Stimulated activated naive B cell treated with anti-CD40 and anti-IgM and Interleukin-4, amounts not matched to agents 10 μg/mL and 1 μg/mL and 100 μg/mL, for 72 hours (primary cell): ENCODE measurements around the gene SIGLEC7.
A peak's percentile ranks its signal among the peaks of the same experiment; 100 is the strongest.
"Not testable (repeated sequence)": the region's sequence is repeated elsewhere in the genome, so short reads cannot be mapped to it uniquely, and the experiment has no call there.

ENCODE experiments used
- ATAC-seq, 2 donors: fragments of 150-1000 bp; cut with Tn5 transposase; replicated peaks; 2 replicates each; pipeline ENCODE4 v1.10.0; 2021; ENCODE audit warnings: moderate library complexity in 1 of 2
- DNase-seq: peaks from one replicate; pipeline ENCODE4 v3.0.0; 2021
- H3K27ac Mint-ChIP-seq: one replicate; pipeline ENCODE4 v1.8.0; 2022; ENCODE audit warnings: mild to moderate bottlenecking, mixed read lengths
- H3K27me3 Mint-ChIP-seq, 2 donors: one replicate each; pipeline ENCODE4 v1.8.0; 2022; ENCODE audit warnings: mixed read lengths in 2 of 2
- H3K36me3 Mint-ChIP-seq, 2 donors: one replicate each; pipeline ENCODE4 v1.8.0; 2022; ENCODE audit warnings: mixed read lengths in 2 of 2, mild to moderate bottlenecking in 1 of 2
- H3K4me1 Mint-ChIP-seq, 2 donors: one replicate each; pipeline ENCODE4 v1.8.0; 2022; ENCODE audit warnings: mixed read lengths in 2 of 2, mild to moderate bottlenecking in 1 of 2
- H3K4me3 Mint-ChIP-seq, 2 donors: one replicate each; pipeline ENCODE4 v1.8.0; 2022; ENCODE audit warnings: mild to moderate bottlenecking in 2 of 2, mixed read lengths in 2 of 2, moderate library complexity in 1 of 2
- H3K9me3 Mint-ChIP-seq, 2 donors: one replicate each; pipeline ENCODE4 v1.8.0; 2022; ENCODE audit warnings: mixed read lengths in 2 of 2, mild to moderate bottlenecking in 1 of 2

Gene SIGLEC7

GRCh38 chr19:51137792-51138425 is 4.2 kb upstream of the SIGLEC7 start:
- Mint-ChIP-seq H3K9me3 (peaks cover 0 to 10% of the 10 kb centered on the region in 2 donors), H3K27ac (no peak overlapping the region), H3K4me3 (no peak overlapping the region), H3K27me3 (peaks cover 20 to 42% of the 10 kb centered on the region in 2 donors), H3K36me3 (peaks cover 3 to 7% of the 10 kb centered on the region in 2 donors), H3K4me1 (peaks cover 26 to 60% of the 10 kb centered on the region in 2 donors)
- ATAC-seq = no peak
- no peak for DNase-seq

- H3K4me1 Mint-ChIP-seq = peaks cover 26 to 60% of the 10 kb centered on the region in 2 donors
- H3K36me3 Mint-ChIP-seq = peaks cover 3 to 7% of the 10 kb centered on the region in 2 donors
- H3K27ac Mint-ChIP-seq = no peak overlapping the region
- DNase-seq (no peak), ATAC-seq (no peak)
- H3K4me3 Mint-ChIP-seq = no peak overlapping the region
- peaks cover 20 to 42% of the 10 kb centered on the region in 2 donors for H3K27me3 Mint-ChIP-seq
- peaks cover 0 to 10% of the 10 kb centered on the region in 2 donors for H3K9me3 Mint-ChIP-seq
Measured at GRCh38 chr19:51138549-51138979, 3.5 kb upstream of the SIGLEC7 start.

GRCh38 chr19:51139299-51140014 is 2.6 kb upstream of the SIGLEC7 start:
- no peak overlapping the region for H3K27ac Mint-ChIP-seq
- H3K4me1 Mint-ChIP-seq = peaks cover 26 to 59% of the 10 kb centered on the region in 2 donors
- peak overlapping the region in 1 of 2 donors; percentile 6 for H3K4me3 Mint-ChIP-seq
- no peak for DNase-seq
- ATAC-seq = peak; percentile 47 to 70
- peaks cover 3 to 7% of the 10 kb centered on the region in 2 donors for H3K36me3 Mint-ChIP-seq
- peaks cover 0 to 10% of the 10 kb centered on the region in 2 donors for H3K9me3 Mint-ChIP-seq
- peaks cover 29 to 44% of the 10 kb centered on the region in 2 donors for H3K27me3 Mint-ChIP-seq

- Mint-ChIP-seq H3K9me3 (peaks cover 0 to 2% of the 10 kb centered on the region in 2 donors), H3K27ac (no peak overlapping the region), H3K4me1 (peaks cover 26 to 50% of the 10 kb centered on the region in 2 donors), H3K27me3 (peaks cover 34 to 37% of the 10 kb centered on the region in 2 donors), H3K36me3 (peaks cover under 1 to 2% of the 10 kb centered on the region in 2 donors), H3K4me3 (no peak overlapping the region)
- ATAC-seq = no peak
- no peak for DNase-seq
Measured at GRCh38 chr19:51140441-51140840, 1.7 kb upstream of the SIGLEC7 start.

GRCh38 chr19:51141181-51141580 is 920 bp upstream of the SIGLEC7 start:
- no peak overlapping the region for H3K27ac Mint-ChIP-seq

GRCh38 chr19:51142809-51143475 is 841 bp downstream of the SIGLEC7 start:
- ATAC-seq, H3K4me3 Mint-ChIP-seq, H3K27ac Mint-ChIP-seq, DNase-seq, H3K9me3 Mint-ChIP-seq, H3K36me3 Mint-ChIP-seq: not testable (repeated sequence)
- peaks cover 15 to 27% of the 10 kb centered on the region in 2 donors for H3K4me1 Mint-ChIP-seq
- peaks cover 23 to 24% of the 10 kb centered on the region in 2 donors for H3K27me3 Mint-ChIP-seq

More at GRCh38 chr19:51141181-51141580, 920 bp upstream of the SIGLEC7 start:
- Mint-ChIP-seq H3K4me1 (peaks cover 26 to 45% of the 10 kb centered on the region in 2 donors), H3K9me3 (no peaks in the 10 kb centered on the region), H3K27me3 (peaks cover 31 to 32% of the 10 kb centered on the region in 2 donors), H3K36me3 (peaks cover 0 to 2% of the 10 kb centered on the region in 2 donors), H3K4me3 (no peak overlapping the region)
- DNase-seq = no peak
- ATAC-seq = no peak

GRCh38 chr19:51143486-51143885 is 1.4 kb downstream of the SIGLEC7 start:
- peaks cover 23% of the 10 kb centered on the region in 2 donors for H3K27me3 Mint-ChIP-seq
- no peak overlapping the region for H3K27ac Mint-ChIP-seq

GRCh38 chr19:51144482-51145045 is 2.5 kb downstream of the SIGLEC7 start:
- peaks cover 7 to 27% of the 10 kb centered on the region in 2 donors for H3K4me1 Mint-ChIP-seq
- no peaks in the 10 kb centered on the region for H3K36me3 Mint-ChIP-seq
- H3K27ac Mint-ChIP-seq = no peak overlapping the region
- no peak overlapping the region for H3K4me3 Mint-ChIP-seq
- peaks cover 18 to 23% of the 10 kb centered on the region in 2 donors for H3K27me3 Mint-ChIP-seq
- DNase-seq (no peak), ATAC-seq (no peak)
- H3K9me3 Mint-ChIP-seq = no peaks in the 10 kb centered on the region

More at GRCh38 chr19:51143486-51143885, 1.4 kb downstream of the SIGLEC7 start:
- ATAC-seq (no peak), DNase-seq (no peak)
- Mint-ChIP-seq H3K4me1 (peaks cover 15 to 28% of the 10 kb centered on the region in 2 donors), H3K4me3 (no peak overlapping the region), H3K36me3 (no peaks in the 10 kb centered on the region), H3K9me3 (no peaks in the 10 kb centered on the region)

GRCh38 chr19:51145916-51146493 is 3.9 kb downstream of the SIGLEC7 start:
- peaks cover 25 to 31% of the 10 kb centered on the region in 2 donors for H3K27me3 Mint-ChIP-seq
- no peak overlapping the region for H3K4me3 Mint-ChIP-seq
- H3K4me1 Mint-ChIP-seq = peaks cover 4 to 13% of the 10 kb centered on the region in 2 donors
- no peak overlapping the region for H3K27ac Mint-ChIP-seq
- no peak for DNase-seq
- H3K36me3 Mint-ChIP-seq = no peaks in the 10 kb centered on the region
- H3K9me3 Mint-ChIP-seq = peaks cover 2 to 4% of the 10 kb centered on the region in 2 donors
- ATAC-seq = no peak

GRCh38 chr19:51146751-51147150 is 4.7 kb downstream of the SIGLEC7 start:
- Mint-ChIP-seq H3K27me3 (peaks cover 25 to 30% of the 10 kb centered on the region in 2 donors), H3K9me3 (peaks cover 2 to 4% of the 10 kb centered on the region in 2 donors), H3K36me3 (no peaks in the 10 kb centered on the region), H3K4me3 (no peak overlapping the region), H3K27ac (no peak overlapping the region), H3K4me1 (peaks cover 0 to 13% of the 10 kb centered on the region in 2 donors)
- DNase-seq (no peak), ATAC-seq (no peak)

GRCh38 chr19:51147663-51148062 is 5.6 kb downstream of the SIGLEC7 start:
- Mint-ChIP-seq H3K4me3 (no peak overlapping the region), H3K4me1 (peaks cover 0 to 13% of the 10 kb centered on the region in 2 donors), H3K36me3 (no peaks in the 10 kb centered on the region), H3K27ac (no peak overlapping the region), H3K9me3 (peaks cover 2 to 4% of the 10 kb centered on the region in 2 donors), H3K27me3 (peaks cover 31 to 34% of the 10 kb centered on the region in 2 donors)
- ATAC-seq (no peak), DNase-seq (no peak)

GRCh38 chr19:51148580-51148979 is 6.5 kb downstream of the SIGLEC7 start:
- Mint-ChIP-seq H3K4me1 (peaks cover 0 to 13% of the 10 kb centered on the region in 2 donors), H3K9me3 (peaks cover 2 to 4% of the 10 kb centered on the region in 2 donors), H3K4me3 (no peak overlapping the region), H3K36me3 (no peaks in the 10 kb centered on the region), H3K27me3 (peaks cover 39 to 44% of the 10 kb centered on the region in 2 donors), H3K27ac (no peak overlapping the region)
- no peak for DNase-seq
- ATAC-seq = peak; percentile 31 to 33

- no peak overlapping the region for H3K4me3 Mint-ChIP-seq
- DNase-seq = no peak
- peaks cover 2 to 4% of the 10 kb centered on the region in 2 donors for H3K9me3 Mint-ChIP-seq
- H3K4me1 Mint-ChIP-seq = peaks cover 0 to 13% of the 10 kb centered on the region in 2 donors
- no peak overlapping the region for H3K27ac Mint-ChIP-seq
- H3K27me3 Mint-ChIP-seq = peaks cover 38 to 39% of the 10 kb centered on the region in 2 donors
- ATAC-seq = no peak
- no peaks in the 10 kb centered on the region for H3K36me3 Mint-ChIP-seq
Measured at GRCh38 chr19:51150627-51151026, 8.5 kb downstream of the SIGLEC7 start.
